ENCODE data around the gene HELLS. TPM values are rescaled to one million over a fixed set of nuclear protein-coding genes. Genes with fewer than 3 reads are reported as not detected.

The HELLS gene
- 445 and 466 TPM in 2 replicates for total RNA-seq (2013; cell fraction: nucleolus; rRNA removed)
- total RNA-seq (2014; rRNA removed) (137 and 153 TPM in 2 replicates), total RNA-seq (2014; rRNA removed; fragmentation: Illumina TruSeq; extraction: Trizol) (152 and 160 TPM in 2 replicates), total RNA-seq (2021) (135 and 159 TPM in 2 replicates), polyA plus RNA-seq (2011; rRNA removed) (102 and 137 TPM in 2 replicates), polyA plus RNA-seq (2014; fragmentation: Illumina TruSeq; extraction: Trizol) (66.3 and 77.4 TPM in 2 replicates), polyA plus RNA-seq (2014; fragmentation: Nextera tagmentation; extraction: Ambion mirVana) (10 to 100 TPM; 33.9 to 46.6 TPM), polyA plus RNA-seq (2014; rRNA removed) (83.7 and 92.8 TPM in 2 replicates), polyA plus RNA-seq (2016; fragmentation: Nextera tagmentation; extraction: Ambion mirVana) (100 to 1,000 TPM; 144 to 159 TPM), polyA minus RNA-seq (2011; rRNA and poly(A)+ RNA removed) (78.1 and 102 TPM in 2 replicates), Bru-seq, nascent RNA (percentile 84 among the genes with signal in this experiment), BruChase-seq, experiment 1, labeled RNA remaining after a 6-hour chase (percentile 96 among the genes with signal in this experiment), BruChase-seq, experiment 2, labeled RNA remaining after a 2-hour chase (percentile 94 among the genes with signal in this experiment)
- 17.2 TPM for polyA plus RNA-seq (2011; ENCODE audit: low read depth)
- 58.9 and 59.9 TPM in 2 replicates for polyA plus RNA-seq (2011; cell fraction: cytosol; rRNA removed)
- 77.4 and 130 TPM in 2 replicates for polyA plus RNA-seq (2011; cell fraction: nucleus; rRNA removed)
- 31.1 and 37.7 TPM in 2 replicates for polyA plus RNA-seq (2012)
- polyA minus RNA-seq (2011; cell fraction: cytosol; rRNA and poly(A)+ RNA removed): 38.1 and 71.1 TPM in 2 replicates
- polyA minus RNA-seq (2011; cell fraction: nucleus; rRNA and poly(A)+ RNA removed): 58.9 and 138 TPM in 2 replicates
- long read RNA-seq, experiment 1, transcript HELLS-202 (22 exons, 3,099 nt): major isoform, 7 of 35 reads
- long read RNA-seq, experiment 1, partial matches to known transcripts: 15 of 35 reads
- long read RNA-seq, experiment 1, other reads (novel, unspliced or antisense): 13 of 35 reads
- long read RNA-seq, experiment 2, transcript HELLS-202 (22 exons, 3,099 nt): major isoform, 21 of 152 reads
- long read RNA-seq, experiment 2, partial matches to known transcripts: 77 of 152 reads
- long read RNA-seq, experiment 2, other reads (novel, unspliced or antisense): 53 of 152 reads

- POLR2A ChIA-PET: interaction anchor here (0.7 to 1.0 kb wide), 4 partner anchors 21 to 184 kb away, joined by 3 to 4 read pairs (median 4); no protein-coding TSS in a partner anchor
- FAIRE-seq: peak; percentile 83
- no peak; the same call in none of the 2 replicates for TF ChIP-seq ZNF687 (IDR thresholded peaks at IDR 0.05)
- peak; percentile 97 for TF ChIP-seq CBFB (IDR thresholded peaks at IDR 0.05; ENCODE audit: low read depth)
- TF ChIP-seq E2F4 (IDR thresholded peaks at IDR 0.05; ENCODE audit: low read depth, low read length): peak; percentile 86
- TF ChIP-seq CHD2 (IDR thresholded peaks at IDR 0.05; ENCODE audit: borderline replicate concordance, low read depth, low read length): peak; percentile 92
- no peak for TF ChIP-seq CBX5 (IDR thresholded peaks at IDR 0.05; ENCODE audit: low read depth)
- peak; percentile 51; the same call in 1 of the 2 replicates for TF ChIP-seq HDGF (IDR thresholded peaks at IDR 0.05)
- peak; percentile 69 for TF ChIP-seq POLR2AphosphoS5 (IDR thresholded peaks at IDR 0.05; ENCODE audit: low read length)
- no peak for TF ChIP-seq YBX1 (IDR thresholded peaks at IDR 0.05)
- no peak for TF ChIP-seq USF2 (IDR thresholded peaks at IDR 0.05; ENCODE audit: borderline replicate concordance, low read depth, low read length)
- peak in 1 of 2 experiments; percentile 9; a peak in 1 of 4 replicates for TF ChIP-seq BHLHE40 (IDR thresholded peaks at IDR 0.05; ENCODE audit: borderline replicate concordance in 1 of 2, low read depth in 2 of 2, low read length in 1 of 2)
- peak; percentile 56 for TF ChIP-seq BRCA1 (IDR thresholded peaks at IDR 0.05; ENCODE audit: low read depth, low read length)
- no peak for TF ChIP-seq SMAD1 (IDR thresholded peaks at IDR 0.05; ENCODE audit: low read depth, partially characterized antibody)
These were observed at the start of gene HELLS for GRCh38 chr10:94545391-94546048. Gene HELLS, plus strand, starts transcription at chr10:94545788. Its CDS starts 134 bp downstream, at chr10:94545922.

More at GRCh38 chr10:94545391-94546048, at the start of gene HELLS:
- no TSS peak for BruUV-seq (replicated peaks)
- Histone ChIP-seq H3K9ac (ENCODE audit: control insufficient read depth, insufficient read depth, low read length) (peak within 1 kb of the TSS; percentile 95), H3K36me3 (ENCODE audit: control insufficient read depth in 2 of 2, insufficient read depth in 2 of 2, low read length in 1 of 2) (no peaks in the 10 kb centered on the region), H3K27ac (ENCODE audit: control insufficient read depth, insufficient read depth) (peak within 1 kb of the TSS; percentile 92), H3K4me3 (peak within 1 kb of the TSS; percentile 85), H3K4me1 (ENCODE audit: control insufficient read depth, insufficient read depth, low read length) (peaks cover 5% of the 10 kb centered on the region), H3K27me3 (replicated peaks in 1 of 2; ENCODE audit: control insufficient read depth in 2 of 2, insufficient read depth in 2 of 2, low read length in 1 of 2) (no peaks in the 10 kb centered on the region), H2AFZ (ENCODE audit: control insufficient read depth, low read depth, low read length) (peak within 1 kb of the TSS; percentile 91), H3K9me3 (replicated peaks; ENCODE audit: control insufficient read depth, insufficient read depth, low read length) (no peaks in the 10 kb centered on the region), H3K79me2 (ENCODE audit: control insufficient read depth, insufficient read depth, low read length) (peaks cover 42% of the 10 kb centered on the region), H3K4me2 (ENCODE audit: control insufficient read depth, insufficient read depth) (peak within 1 kb of the TSS; percentile 88), H4K20me1 (ENCODE audit: control insufficient read depth, insufficient read depth) (no peaks in the 10 kb centered on the region)
- ChIA-PET CTCF (interaction anchor here (0.7 kb wide), 1 partner anchor 1386 kb away, joined by 4 read pairs; no protein-coding TSS in a partner anchor), RAD21 (ENCODE audit: unreplicated experiment) (no interaction called here), SMC1A (ENCODE audit: uncharacterized antibody, unreplicated experiment) (interaction anchor here (0.6 to 1.5 kb wide), 3 partner anchors 11 to 231 kb away, joined by 3 to 5 read pairs (median 3); no protein-coding TSS in a partner anchor)
- DNase-seq (ENCODE audit: low read depth, low spot score) (peak; percentile 66), ATAC-seq (peak; percentile 82)
- 2% methylated on average over 32 of the region's 48 CpGs for WGBS (ENCODE audit: insufficient coverage, insufficient replicate concordance, low lambda C conversion rate, missing lambda C conversion rate)
- intact Hi-C loops (cut with micrococcal nuclease; ENCODE audit: unreplicated experiment) (loop anchor here (5.0 to 10.0 kb wide), 2 partner anchors 143 to 191 kb away; partner anchors contain the start of gene TBC1D12), in situ Hi-C loops (cut with MboI) (no loop called here)

Measured in GM12878 (cell line).